Testis (tissue), 2 donors: ENCODE measurements around the gene RASSF3.

Experiments used
- CTCF ChIP-seq, 3 experiments: fragments of 450-650 bp in 2 of 3; fragments of 200-600 bp in 1 of 3; sonication (generic) in 1 of 3; IDR thresholded peaks; one replicate each; pipeline ENCODE4 v1.5.1; 2016 to 2019; ENCODE audit warnings: antibody characterized with exemption in 3 of 3, mild to moderate bottlenecking in 2 of 3, moderate library complexity in 1 of 3
- POLR2A ChIP-seq: fragments of 450-650 bp; IDR thresholded peaks from one replicate; pipeline ENCODE4 v1.6.1; 2017; ENCODE audit warnings: antibody characterized with exemption, mild to moderate bottlenecking, moderate library complexity

DNA sequence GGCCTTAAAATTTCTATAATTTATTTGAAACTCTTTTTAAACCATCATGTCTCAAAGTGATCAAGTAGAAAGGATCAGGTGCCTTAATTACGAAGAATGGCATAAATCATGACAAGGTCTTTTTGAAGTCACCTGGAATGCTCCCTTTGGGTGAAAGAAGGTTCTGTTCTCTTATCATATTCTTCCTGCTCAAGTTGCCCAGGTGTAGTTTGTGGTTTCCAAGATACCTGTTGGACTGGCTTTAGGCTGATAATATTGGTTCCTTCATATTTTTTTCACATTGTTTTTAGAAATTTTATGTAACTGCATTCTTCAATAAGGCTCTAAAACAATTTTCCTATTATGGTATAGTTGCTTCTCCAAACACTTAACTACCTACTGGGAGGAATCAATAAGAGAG is 29.2 kb downstream of the RASSF3 start:
- TF ChIP-seq CTCF (IDR thresholded peaks at IDR 0.05) (no peak), POLR2A (no peak)
